Prostate gland (tissue), 2 donors: ENCODE measurements around the gene SND1. TPM values are rescaled to one million over a fixed set of nuclear protein-coding genes. Genes with fewer than 3 reads are reported as not detected.

Experiments
- DNase-seq: peaks from one replicate; pipeline ENCODE4 v3.0.0-alpha.2; 2019; ENCODE audit warnings: low spot score
- H3K27ac ChIP-seq, 2 donors: fragments of 200-600 bp; sonication (generic); 2 replicates each; pipeline ENCODE4 v1.5.1; 2017 to 2019
- H3K27me3 ChIP-seq: fragments of 200-600 bp; sonication (generic); replicated peaks from 2 replicates; pipeline ENCODE4 v1.5.1; 2019; ENCODE audit not compliant: insufficient read depth
- H3K36me3 ChIP-seq, 2 donors: fragments of 200-600 bp; sonication (generic); 1 replicate in 1 of 2; 2 replicates in 1 of 2; pipeline versions ENCODE4 v1.5.1 to v1.8.1; 2017 to 2019
- H3K4me1 ChIP-seq: fragments of 200-600 bp; sonication (generic); replicated peaks from 2 replicates; pipeline ENCODE4 v1.5.1; 2019
- H3K4me3 ChIP-seq, 2 donors: fragments of 200-600 bp; sonication (generic); 2 replicates each; pipeline ENCODE4 v1.5.1; 2017 to 2019
- H3K9me3 ChIP-seq: fragments of 200-600 bp; sonication (generic); 2 replicates; pipeline ENCODE4 v1.5.1; 2017
- POLR2A ChIP-seq: fragments of 450-650 bp; IDR thresholded peaks from one replicate; pipeline ENCODE4 v1.6.1; 2016; ENCODE audit warnings: antibody characterized with exemption, mild to moderate bottlenecking
- POLR2AphosphoS5 ChIP-seq: sonication (generic); formaldehyde crosslinking; IDR thresholded peaks from one replicate; pipeline ENCODE4 v1.6.1; 2017; ENCODE audit warnings: antibody characterized with exemption
- WGBS: methylation state at CpG from one replicate; pipeline ENCODE4 v1.1.5; 2018; 5-methylcytosine and 5-hydroxymethylcytosine counted together
- intact Hi-C: fragments of 100-400 bp; cut with DNase I; formaldehyde crosslinking; loops from one replicate; pipeline ENCODE4 v1.14.2; 2022
- total RNA-seq, 2 donors: library from RNA; depleted of rRNA; stranded (reverse); fragments of >200 nt; gene quantifications; one replicate each; pipeline ENCODE4 v1.1.0, GENCODE V29; 2016
- TF ChIP-seq, protein P1 (sequence below), 4 experiments: fragments of 200-600 bp in 2 of 4; fragments of 450-650 bp in 2 of 4; sonication (generic) in 2 of 4; IDR thresholded peaks; 1 replicate in 3 of 4; 2 replicates in 1 of 4; pipeline ENCODE4 v1.5.1; 2016 to 2019; ENCODE audit warnings: antibody characterized with exemption in 4 of 4, mild to moderate bottlenecking in 2 of 4, moderate library complexity in 2 of 4

SND1 gene
- total RNA-seq, 2 donors from 2014 or later, result 175 to 190 TPM

- TF ChIP-seq, protein P1, sequence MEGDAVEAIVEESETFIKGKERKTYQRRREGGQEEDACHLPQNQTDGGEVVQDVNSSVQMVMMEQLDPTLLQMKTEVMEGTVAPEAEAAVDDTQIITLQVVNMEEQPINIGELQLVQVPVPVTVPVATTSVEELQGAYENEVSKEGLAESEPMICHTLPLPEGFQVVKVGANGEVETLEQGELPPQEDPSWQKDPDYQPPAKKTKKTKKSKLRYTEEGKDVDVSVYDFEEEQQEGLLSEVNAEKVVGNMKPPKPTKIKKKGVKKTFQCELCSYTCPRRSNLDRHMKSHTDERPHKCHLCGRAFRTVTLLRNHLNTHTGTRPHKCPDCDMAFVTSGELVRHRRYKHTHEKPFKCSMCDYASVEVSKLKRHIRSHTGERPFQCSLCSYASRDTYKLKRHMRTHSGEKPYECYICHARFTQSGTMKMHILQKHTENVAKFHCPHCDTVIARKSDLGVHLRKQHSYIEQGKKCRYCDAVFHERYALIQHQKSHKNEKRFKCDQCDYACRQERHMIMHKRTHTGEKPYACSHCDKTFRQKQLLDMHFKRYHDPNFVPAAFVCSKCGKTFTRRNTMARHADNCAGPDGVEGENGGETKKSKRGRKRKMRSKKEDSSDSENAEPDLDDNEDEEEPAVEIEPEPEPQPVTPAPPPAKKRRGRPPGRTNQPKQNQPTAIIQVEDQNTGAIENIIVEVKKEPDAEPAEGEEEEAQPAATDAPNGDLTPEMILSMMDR (IDR thresholded peaks at IDR 0.05), result no peak
- TF ChIP-seq POLR2AphosphoS5 (no peak), POLR2A (no peak)
- DNase-seq, result no peak
- H3K4me3 ChIP-seq, result no peak overlapping the region
- no peaks in the 10 kb centered on the region for H3K9me3 ChIP-seq
- no peaks in the 10 kb centered on the region for H3K4me1 ChIP-seq
- H3K27me3 ChIP-seq, result no peaks in the 10 kb centered on the region
- H3K27ac ChIP-seq, result no peak overlapping the region
- intact Hi-C loops, result loop anchor here (10.0 kb wide), 1 partner anchor 321 kb away; no protein-coding TSS in a partner anchor
- WGBS, result 27% methylated on average over 1 of the region's 1 CpG
- peaks cover 0 to 11% of the 10 kb centered on the region in 2 donors for H3K36me3 ChIP-seq
These were observed 52.2 kb downstream of the SND1 start for GRCh38 chr7:127704211-127704610.

GRCh38 chr7:127705461-127705959 is 53.5 kb downstream of the SND1 start:
- TF ChIP-seq POLR2A, result no peak
- TF ChIP-seq POLR2AphosphoS5, result no peak
- TF ChIP-seq, protein P1 (IDR thresholded peaks at IDR 0.05), result no peak
- Histone ChIP-seq H3K4me1 (no peaks in the 10 kb centered on the region), H3K36me3 (peaks cover 0 to 11% of the 10 kb centered on the region in 2 donors), H3K27ac (no peak overlapping the region), H3K4me3 (no peak overlapping the region), H3K27me3 (no peaks in the 10 kb centered on the region), H3K9me3 (no peaks in the 10 kb centered on the region)
- intact Hi-C loops, result loop anchor here (5.0 to 10.0 kb wide), 2 partner anchors 319 to 432 kb away; no protein-coding TSS in a partner anchor
- no peak for DNase-seq
- 93% methylated on average over 6 of the region's 6 CpGs for WGBS

GRCh38 chr7:127706766-127707165 is 54.8 kb downstream of the SND1 start:
- no peak overlapping the region for H3K4me3 ChIP-seq
- peaks cover 0 to 11% of the 10 kb centered on the region in 2 donors for H3K36me3 ChIP-seq
- intact Hi-C loops, result loop anchor here (5.0 to 10.0 kb wide), 2 partner anchors 318 to 431 kb away; no protein-coding TSS in a partner anchor

DNA sequence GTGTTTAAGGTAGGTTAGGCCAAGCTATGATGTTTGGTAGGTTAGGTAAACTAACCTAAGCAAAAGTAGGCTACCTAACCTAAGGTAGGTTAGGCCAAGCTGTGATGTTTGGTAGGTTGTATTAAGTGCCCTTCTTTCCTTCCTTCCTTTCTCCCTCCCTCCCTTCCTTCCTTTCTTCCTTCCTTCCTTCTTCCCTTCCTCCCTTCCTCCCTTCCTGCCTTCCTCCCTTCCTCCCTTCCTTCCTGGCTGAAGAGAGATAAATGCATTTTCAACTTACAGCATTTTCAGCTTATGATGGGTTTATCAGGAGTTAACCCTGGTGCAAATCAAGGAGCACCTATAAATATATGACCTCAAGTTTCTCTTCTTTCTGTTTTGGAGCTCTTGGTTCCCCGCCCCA is 56.2 kb downstream of the SND1 start:
- TF ChIP-seq, protein P1 (IDR thresholded peaks at IDR 0.05), result no peak
- TF ChIP-seq POLR2AphosphoS5, result no peak
- no peak for TF ChIP-seq POLR2A
- no peak overlapping the region for H3K27ac ChIP-seq
- H3K27me3 ChIP-seq, result no peaks in the 10 kb centered on the region
- no peaks in the 10 kb centered on the region for H3K4me1 ChIP-seq
- no peak overlapping the region for H3K4me3 ChIP-seq
- peaks cover 0 to 11% of the 10 kb centered on the region in 2 donors for H3K36me3 ChIP-seq
- WGBS, result 56% methylated on average over 1 of the region's 1 CpG
- no peak for DNase-seq
- no peaks in the 10 kb centered on the region for H3K9me3 ChIP-seq
- intact Hi-C loops, result loop anchor here (2.0 to 10.0 kb wide), 3 partner anchors 317 to 503 kb away; no protein-coding TSS in a partner anchor

More at GRCh38 chr7:127706766-127707165, 54.8 kb downstream of the SND1 start:
- H3K9me3 ChIP-seq, result no peaks in the 10 kb centered on the region
- H3K27me3 ChIP-seq, result no peaks in the 10 kb centered on the region
- H3K27ac ChIP-seq, result no peak overlapping the region
- TF ChIP-seq POLR2AphosphoS5 (no peak), POLR2A (no peak)
- TF ChIP-seq, protein P1 (IDR thresholded peaks at IDR 0.05), result no peak
- no peaks in the 10 kb centered on the region for H3K4me1 ChIP-seq
- DNase-seq, result no peak

DNA sequence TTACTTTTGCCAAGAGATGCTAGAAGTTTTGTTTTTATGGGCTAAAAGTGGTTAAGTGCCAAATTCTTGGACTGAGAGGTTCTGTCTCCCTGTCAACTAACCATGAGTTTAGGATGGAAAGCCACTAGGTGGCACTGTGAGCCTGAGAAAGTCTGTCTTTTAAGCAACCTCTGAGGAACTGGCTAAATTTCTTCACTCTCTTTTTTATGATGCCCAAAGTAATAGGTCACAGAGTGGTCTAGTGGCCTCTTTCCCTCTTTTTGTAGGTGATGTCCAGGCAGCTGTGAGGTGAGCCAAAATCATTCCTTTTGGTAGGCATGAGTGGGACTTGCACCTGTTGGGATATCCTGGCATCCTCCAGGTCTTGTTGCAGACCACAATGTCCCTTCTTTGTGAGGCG is 56.8 kb downstream of the SND1 start:
- Histone ChIP-seq H3K27ac (no peak overlapping the region), H3K9me3 (no peaks in the 10 kb centered on the region), H3K4me3 (no peak overlapping the region), H3K36me3 (peaks cover 0 to 11% of the 10 kb centered on the region in 2 donors), H3K27me3 (no peaks in the 10 kb centered on the region), H3K4me1 (no peaks in the 10 kb centered on the region)
- 91% methylated on average over 1 of the region's 1 CpG for WGBS
- intact Hi-C loops, result loop anchor here (2.0 to 10.0 kb wide), 3 partner anchors 316 to 502 kb away; no protein-coding TSS in a partner anchor
- DNase-seq, result peak; percentile 72
- TF ChIP-seq, protein P1 (IDR thresholded peaks at IDR 0.05), result peak in 3 of 4 experiments; percentile 73 to 78 (median 74)
- peak; percentile 44 for TF ChIP-seq POLR2AphosphoS5
- TF ChIP-seq POLR2A, result no peak
